ENCODE data around the gene ING2. TPM values are rescaled to one million over a fixed set of nuclear protein-coding genes. Genes with fewer than 3 reads are reported as not detected.
"Not testable (repeated sequence)": the region's sequence is repeated elsewhere in the genome, so short reads cannot be mapped to it uniquely, and the experiment has no call there.

ING2 gene
- polyA plus RNA-seq, 1 donor (not counting 4 experiments of a cell fraction or from before 2014, with no cell fraction given), result 16.1 TPM

GRCh38 chr4:183552274-183553146 is 47.7 kb downstream of the ING2 start:
- Histone ChIP-seq H3K4me1 (ENCODE audit: control insufficient read depth, extremely low read depth, insufficient read depth, low read length) (no peaks in the 10 kb centered on the region), H3K9me3 (ENCODE audit: control insufficient read depth, low read depth, low read length) (no peaks in the 10 kb centered on the region), H4K20me1 (ENCODE audit: control insufficient read depth, extremely low read depth, insufficient read depth, low read length) (no peaks in the 10 kb centered on the region), H2AFZ (ENCODE audit: control insufficient read depth, low read length) (no peak overlapping the region), H3K27ac (ENCODE audit: control insufficient read depth, insufficient read depth, low read length) (no peak overlapping the region), H3K4me3 (ENCODE audit: control insufficient read depth in 2 of 3, extremely low read depth in 1 of 3, insufficient read depth in 2 of 3, low read depth in 1 of 3, low read length in 3 of 3) (no peak overlapping the region), H3K79me2 (ENCODE audit: control insufficient read depth, insufficient read depth, low read length) (no peaks in the 10 kb centered on the region), H3K9me1 (ENCODE audit: control insufficient read depth, extremely low read depth, insufficient read depth, low read length) (no peaks in the 10 kb centered on the region), H3K36me3 (ENCODE audit: control insufficient read depth in 2 of 2, extremely low read depth in 1 of 2, insufficient read depth in 2 of 2, low read length in 2 of 2) (no peaks in the 10 kb centered on the region), H3K4me2 (ENCODE audit: control insufficient read depth, extremely low read depth, insufficient read depth, low read depth, low read length) (no peak overlapping the region), H3K9ac (ENCODE audit: control insufficient read depth, extremely low read depth, insufficient read depth, low read length) (no peak overlapping the region), H3K27me3 (ENCODE audit: control insufficient read depth, extremely low read depth, insufficient read depth, low read length) (no peaks in the 10 kb centered on the region)
- FAIRE-seq (no peak), DNase-seq (ENCODE audit: low read depth, low spot score) (no peak)
- dilution Hi-C loops (cut with MboI; ENCODE audit: extremely low pct_ligation_motif_present, low sequenced_read_pairs), result no loop called here
- TF ChIP-seq CTCF (optimal IDR thresholded peaks at IDR 0.05 in 1 of 3, IDR thresholded peaks at IDR 0.05 in 1 of 3, conservative IDR thresholded peaks at IDR 0.05 in 1 of 3; ENCODE audit: extremely low read depth in 1 of 3, insufficient read depth in 2 of 3, low read length in 3 of 3) (no peak), EZH2 (IDR thresholded peaks at IDR 0.05; ENCODE audit: low read length) (no peak)

- H2AFZ ChIP-seq (ENCODE audit: control insufficient read depth, low read length); H3K9me1 ChIP-seq (ENCODE audit: control insufficient read depth, extremely low read depth, insufficient read depth, low read length); H3K79me2 ChIP-seq (ENCODE audit: control insufficient read depth, insufficient read depth, low read length); H3K4me1 ChIP-seq (ENCODE audit: control insufficient read depth, extremely low read depth, insufficient read depth, low read length); DNase-seq (ENCODE audit: low read depth, low spot score); H3K9me3 ChIP-seq (ENCODE audit: control insufficient read depth, low read depth, low read length); H3K27me3 ChIP-seq (ENCODE audit: control insufficient read depth, extremely low read depth, insufficient read depth, low read length); H3K9ac ChIP-seq (ENCODE audit: control insufficient read depth, extremely low read depth, insufficient read depth, low read length); H3K4me2 ChIP-seq (ENCODE audit: control insufficient read depth, extremely low read depth, insufficient read depth, low read depth, low read length); H4K20me1 ChIP-seq (ENCODE audit: control insufficient read depth, extremely low read depth, insufficient read depth, low read length); H3K36me3 ChIP-seq (ENCODE audit: control insufficient read depth in 2 of 2, extremely low read depth in 1 of 2, insufficient read depth in 2 of 2, low read length in 2 of 2); dilution Hi-C loops (cut with MboI; ENCODE audit: extremely low pct_ligation_motif_present, low sequenced_read_pairs); FAIRE-seq; H3K27ac ChIP-seq (ENCODE audit: control insufficient read depth, insufficient read depth, low read length); H3K4me3 ChIP-seq (ENCODE audit: control insufficient read depth in 2 of 3, extremely low read depth in 1 of 3, insufficient read depth in 2 of 3, low read depth in 1 of 3, low read length in 3 of 3): not testable (repeated sequence)
Observed at GRCh38 chr4:183553147-183553478, 48.3 kb downstream of the ING2 start.

All from keratinocyte (primary cell).